HL-60 (cell line): ENCODE results near the gene KRT3.

ENCODE experiments used
- DNase-seq, 2 experiments: peaks; one replicate each; pipeline ENCODE4 v3.0.0-alpha.2; 2010 to 2020; ENCODE audit warnings: low read depth in 1 of 2, low spot score in 1 of 2
- H3K27ac ChIP-seq: fragments of 250-450 bp; sonication (Bioruptor Pico); replicated peaks from 2 replicates; pipeline ENCODE4 v1.5.1; 2020; ENCODE audit warnings: mild to moderate bottlenecking, moderate library complexity
- H3K27me3 ChIP-seq: fragments of 250-450 bp; sonication (Bioruptor Pico); 2 replicates; pipeline ENCODE4 v1.5.1; 2021; ENCODE audit warnings: mild to moderate bottlenecking, moderate library complexity; ENCODE audit not compliant: insufficient read depth, poor library complexity, severe bottlenecking
- H3K4me3 ChIP-seq: replicated peaks from 2 replicates; pipeline ENCODE4 v1.5.1; 2011; ENCODE audit warnings: mild to moderate bottlenecking, control low read depth, low read length; ENCODE audit not compliant: insufficient read depth
- GABPA ChIP-seq: IDR thresholded peaks from 2 replicates; pipeline ENCODE4 v1.6.1; 2012; ENCODE audit warnings: low read depth
- POLR2AphosphoS5 ChIP-seq: IDR thresholded peaks from 2 replicates; pipeline ENCODE4 v1.6.1; 2012; ENCODE audit warnings: low read depth
- SPI1 ChIP-seq: IDR thresholded peaks from 2 replicates; pipeline ENCODE4 v1.6.1; 2012; ENCODE audit warnings: low read depth, mild to moderate bottlenecking, borderline replicate concordance
- TF ChIP-seq, protein P1 (sequence below): IDR thresholded peaks from one replicate; pipeline ENCODE4 v1.5.1; 2011; ENCODE audit warnings: low read length, control low read depth, inconsistent platforms; ENCODE audit not compliant: insufficient read depth
- TF ChIP-seq, protein P2 (sequence below): IDR thresholded peaks from 2 replicates; pipeline ENCODE4 v1.6.1; 2012; ENCODE audit warnings: low read depth; ENCODE audit not compliant: insufficient replicate concordance

KRT3 gene

GRCh38 chr12:52806821-52807543 is 11.1 kb upstream of the KRT3 start:
- DNase-seq: no peak
- TF ChIP-seq GABPA (no peak), SPI1 (no peak), POLR2AphosphoS5 (no peak)
- TF ChIP-seq, protein P1, sequence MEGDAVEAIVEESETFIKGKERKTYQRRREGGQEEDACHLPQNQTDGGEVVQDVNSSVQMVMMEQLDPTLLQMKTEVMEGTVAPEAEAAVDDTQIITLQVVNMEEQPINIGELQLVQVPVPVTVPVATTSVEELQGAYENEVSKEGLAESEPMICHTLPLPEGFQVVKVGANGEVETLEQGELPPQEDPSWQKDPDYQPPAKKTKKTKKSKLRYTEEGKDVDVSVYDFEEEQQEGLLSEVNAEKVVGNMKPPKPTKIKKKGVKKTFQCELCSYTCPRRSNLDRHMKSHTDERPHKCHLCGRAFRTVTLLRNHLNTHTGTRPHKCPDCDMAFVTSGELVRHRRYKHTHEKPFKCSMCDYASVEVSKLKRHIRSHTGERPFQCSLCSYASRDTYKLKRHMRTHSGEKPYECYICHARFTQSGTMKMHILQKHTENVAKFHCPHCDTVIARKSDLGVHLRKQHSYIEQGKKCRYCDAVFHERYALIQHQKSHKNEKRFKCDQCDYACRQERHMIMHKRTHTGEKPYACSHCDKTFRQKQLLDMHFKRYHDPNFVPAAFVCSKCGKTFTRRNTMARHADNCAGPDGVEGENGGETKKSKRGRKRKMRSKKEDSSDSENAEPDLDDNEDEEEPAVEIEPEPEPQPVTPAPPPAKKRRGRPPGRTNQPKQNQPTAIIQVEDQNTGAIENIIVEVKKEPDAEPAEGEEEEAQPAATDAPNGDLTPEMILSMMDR: no peak
- TF ChIP-seq, protein P2, sequence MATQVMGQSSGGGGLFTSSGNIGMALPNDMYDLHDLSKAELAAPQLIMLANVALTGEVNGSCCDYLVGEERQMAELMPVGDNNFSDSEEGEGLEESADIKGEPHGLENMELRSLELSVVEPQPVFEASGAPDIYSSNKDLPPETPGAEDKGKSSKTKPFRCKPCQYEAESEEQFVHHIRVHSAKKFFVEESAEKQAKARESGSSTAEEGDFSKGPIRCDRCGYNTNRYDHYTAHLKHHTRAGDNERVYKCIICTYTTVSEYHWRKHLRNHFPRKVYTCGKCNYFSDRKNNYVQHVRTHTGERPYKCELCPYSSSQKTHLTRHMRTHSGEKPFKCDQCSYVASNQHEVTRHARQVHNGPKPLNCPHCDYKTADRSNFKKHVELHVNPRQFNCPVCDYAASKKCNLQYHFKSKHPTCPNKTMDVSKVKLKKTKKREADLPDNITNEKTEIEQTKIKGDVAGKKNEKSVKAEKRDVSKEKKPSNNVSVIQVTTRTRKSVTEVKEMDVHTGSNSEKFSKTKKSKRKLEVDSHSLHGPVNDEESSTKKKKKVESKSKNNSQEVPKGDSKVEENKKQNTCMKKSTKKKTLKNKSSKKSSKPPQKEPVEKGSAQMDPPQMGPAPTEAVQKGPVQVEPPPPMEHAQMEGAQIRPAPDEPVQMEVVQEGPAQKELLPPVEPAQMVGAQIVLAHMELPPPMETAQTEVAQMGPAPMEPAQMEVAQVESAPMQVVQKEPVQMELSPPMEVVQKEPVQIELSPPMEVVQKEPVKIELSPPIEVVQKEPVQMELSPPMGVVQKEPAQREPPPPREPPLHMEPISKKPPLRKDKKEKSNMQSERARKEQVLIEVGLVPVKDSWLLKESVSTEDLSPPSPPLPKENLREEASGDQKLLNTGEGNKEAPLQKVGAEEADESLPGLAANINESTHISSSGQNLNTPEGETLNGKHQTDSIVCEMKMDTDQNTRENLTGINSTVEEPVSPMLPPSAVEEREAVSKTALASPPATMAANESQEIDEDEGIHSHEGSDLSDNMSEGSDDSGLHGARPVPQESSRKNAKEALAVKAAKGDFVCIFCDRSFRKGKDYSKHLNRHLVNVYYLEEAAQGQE: no peak
- Histone ChIP-seq H3K27me3 (no peaks in the 10 kb centered on the region), H3K27ac (no peak overlapping the region), H3K4me3 (no peak overlapping the region)

DNA sequence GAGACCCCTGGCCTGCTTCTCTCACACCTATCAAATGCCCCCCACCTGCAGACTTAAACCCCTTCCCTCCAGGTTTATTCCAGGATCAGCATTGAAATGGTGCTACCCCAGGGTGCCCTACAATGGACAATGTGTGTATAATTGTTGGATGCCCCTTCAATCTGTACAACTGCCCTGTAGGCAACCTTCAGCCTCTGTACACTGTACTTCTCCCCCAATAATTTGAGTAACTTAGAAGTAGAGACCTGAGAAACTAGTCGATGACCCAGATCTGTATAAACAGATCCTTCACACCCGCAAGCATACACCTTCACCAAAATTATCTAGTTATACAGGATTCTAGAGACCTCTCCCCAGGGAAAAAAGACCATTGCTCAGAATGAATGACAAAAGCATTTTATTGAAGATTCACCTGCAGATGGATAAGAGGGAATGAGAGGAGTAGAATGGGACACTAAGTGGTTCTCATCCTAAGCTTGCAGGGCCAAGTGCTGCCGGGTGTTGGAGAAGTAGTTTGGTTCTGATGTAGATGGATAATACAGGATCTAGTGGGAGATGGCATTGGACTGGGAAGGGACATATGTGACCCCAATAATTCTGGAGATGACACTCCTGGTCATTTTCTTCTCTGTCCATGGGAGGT is 10.4 kb upstream of the KRT3 start:
- Histone ChIP-seq H3K4me3 (no peak overlapping the region), H3K27ac (no peak overlapping the region), H3K27me3 (no peaks in the 10 kb centered on the region)
- DNase-seq: no peak
- no peak for TF ChIP-seq POLR2AphosphoS5
- TF ChIP-seq, protein P1: no peak
- TF ChIP-seq SPI1: no peak
- no peak for TF ChIP-seq GABPA
- TF ChIP-seq, protein P2: no peak

DNA sequence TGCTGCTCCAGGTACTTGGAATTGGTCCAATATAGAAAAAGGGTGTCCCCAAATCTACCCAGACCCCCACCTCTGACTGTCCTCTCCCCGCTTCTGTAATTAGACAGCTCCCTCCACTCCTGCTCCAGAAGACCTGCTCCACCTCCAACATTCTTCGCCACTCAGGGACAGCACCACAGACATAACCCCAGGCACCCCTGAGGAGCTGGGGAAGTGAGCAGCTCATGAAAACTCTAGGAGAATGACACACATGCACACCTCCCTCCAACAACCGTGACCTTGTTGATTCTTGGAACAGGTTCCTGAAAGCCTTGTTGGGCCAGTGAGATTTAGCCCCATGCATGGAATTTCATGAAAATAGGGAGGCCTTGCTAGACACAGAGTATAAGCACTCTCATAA is 9.8 kb upstream of the KRT3 start:
- TF ChIP-seq SPI1 (no peak), GABPA (no peak), POLR2AphosphoS5 (no peak)
- TF ChIP-seq, protein P1: no peak
- TF ChIP-seq, protein P2: no peak
- H3K27me3 ChIP-seq: no peaks in the 10 kb centered on the region
- no peak overlapping the region for H3K4me3 ChIP-seq
- DNase-seq: no peak
- H3K27ac ChIP-seq: no peak overlapping the region
